BLaER1 (cell line): ENCODE results near the gene PNLIPRP2.

ENCODE experiments used
- H3K27ac ChIP-seq: shearing (Covaris generic); formaldehyde crosslinking; 2 replicates; pipeline ENCODE4 v1.8.1; 2022
- H3K27me3 ChIP-seq: shearing (Covaris generic); formaldehyde crosslinking; 2 replicates; pipeline ENCODE4 v1.8.1; 2022
- H3K36me3 ChIP-seq: shearing (Covaris generic); formaldehyde crosslinking; 2 replicates; pipeline ENCODE4 v1.8.1; 2022
- H3K4me1 ChIP-seq: shearing (Covaris generic); formaldehyde crosslinking; 2 replicates; pipeline ENCODE4 v1.8.1; 2022
- H3K4me2 ChIP-seq: shearing (Covaris generic); formaldehyde crosslinking; 2 replicates; pipeline ENCODE4 v1.8.1; 2022
- H3K4me3 ChIP-seq: shearing (Covaris generic); formaldehyde crosslinking; 2 replicates; pipeline ENCODE4 v1.8.1; 2022
- H3K9ac ChIP-seq: shearing (Covaris generic); formaldehyde crosslinking; 2 replicates; pipeline ENCODE4 v1.8.1; 2022
- H3K9me3 ChIP-seq: shearing (Covaris generic); formaldehyde crosslinking; 2 replicates; pipeline ENCODE4 v1.8.1; 2022
- H4K20me1 ChIP-seq: shearing (Covaris generic); formaldehyde crosslinking; 2 replicates; pipeline ENCODE4 v1.8.1; 2022
- Cebpa-rat ChIP-seq: shearing (Covaris generic); IDR thresholded peaks from 2 replicates; pipeline ENCODE4 v1.8.1; 2022

PNLIPRP2 gene

DNA sequence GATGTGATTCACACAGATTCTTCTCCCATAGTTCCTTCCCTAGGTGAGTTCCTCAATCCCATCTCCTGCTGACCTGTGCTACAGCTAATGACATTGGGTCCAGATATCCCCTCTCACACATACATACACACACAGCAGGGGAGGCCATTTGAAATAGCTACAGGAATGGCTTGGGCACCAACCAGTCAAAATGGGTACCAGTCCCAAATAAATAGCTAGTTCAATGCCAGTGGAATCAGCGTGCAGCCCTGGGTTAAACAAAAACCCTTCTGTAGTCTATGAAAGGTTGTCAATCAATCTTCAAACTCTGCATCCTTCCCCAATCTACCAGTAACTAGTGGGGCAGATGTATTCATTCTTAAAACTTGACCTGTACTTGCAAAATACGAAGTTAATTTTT is 9.3 kb downstream of the PNLIPRP2 start:
- H3K4me3 ChIP-seq = no peak overlapping the region
- TF ChIP-seq Cebpa-rat = no peak
- peaks cover 9% of the 10 kb centered on the region; the same call in 1 of the 2 replicates for H3K9me3 ChIP-seq

DNA sequence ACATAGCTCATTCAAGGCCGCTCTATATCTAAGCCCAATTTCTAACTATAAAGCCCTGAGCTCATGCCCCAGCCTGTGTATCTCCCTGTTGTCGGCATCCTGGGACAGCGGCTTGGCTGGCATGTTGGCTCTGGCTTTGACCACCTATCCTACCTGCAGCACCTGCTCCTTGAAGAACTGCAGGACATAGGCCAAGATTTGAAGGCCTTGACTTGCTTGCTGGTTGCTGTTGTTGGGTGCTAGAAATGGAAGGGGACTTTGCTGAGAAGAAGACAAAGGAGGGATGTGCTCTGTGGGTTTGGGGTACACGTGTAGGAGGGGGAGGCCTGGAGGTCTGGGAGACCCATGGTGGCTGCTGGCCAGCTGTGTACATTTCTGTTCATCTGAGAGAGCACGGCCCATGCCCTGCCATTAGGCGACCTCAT is 11.1 kb downstream of the PNLIPRP2 start:
- no peak for TF ChIP-seq Cebpa-rat

More for the DNA sequence above, 9.3 kb downstream of the PNLIPRP2 start:
- Histone ChIP-seq H3K9ac (no peak overlapping the region), H3K4me2 (no peak overlapping the region), H3K4me1 (no peaks in the 10 kb centered on the region), H3K36me3 (no peaks in the 10 kb centered on the region), H3K27ac (no peak overlapping the region), H3K27me3 (no peaks in the 10 kb centered on the region), H4K20me1 (no peaks in the 10 kb centered on the region)

DNA sequence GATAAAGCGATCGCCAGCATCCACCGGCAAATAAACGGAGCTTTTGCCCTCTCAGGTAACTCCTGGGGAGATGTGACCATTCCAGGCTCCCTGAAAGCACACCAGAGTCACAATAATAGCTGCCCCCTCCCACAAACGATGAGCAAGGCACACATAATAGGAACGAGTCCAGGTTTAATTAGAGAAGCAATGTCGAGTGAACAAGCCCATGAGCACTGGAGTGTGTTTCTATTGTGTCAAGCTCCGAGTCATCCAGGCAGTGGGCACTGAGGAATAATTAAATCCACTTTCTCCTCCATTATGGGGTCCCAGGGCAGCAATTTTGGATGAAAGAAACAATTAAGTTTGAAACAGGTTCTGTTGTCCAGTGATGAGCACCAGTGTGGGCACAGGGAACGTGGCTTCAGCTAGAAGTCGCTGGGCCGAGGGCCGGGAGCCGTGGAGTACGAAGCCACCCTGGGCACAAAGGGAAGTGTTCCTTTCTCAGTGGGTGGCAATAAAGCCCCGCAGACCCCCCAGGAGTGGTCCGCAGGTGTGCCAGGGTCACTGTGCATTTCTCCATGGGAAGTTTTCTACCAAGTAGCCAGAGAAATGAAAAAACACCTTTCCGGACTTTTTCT is 12.0 kb downstream of the PNLIPRP2 start:
- Histone ChIP-seq H3K27ac (no peak overlapping the region), H4K20me1 (no peaks in the 10 kb centered on the region), H3K27me3 (no peaks in the 10 kb centered on the region), H3K36me3 (no peaks in the 10 kb centered on the region), H3K9me3 (peaks cover 3% of the 10 kb centered on the region; the same call in 1 of the 2 replicates), H3K4me1 (peaks cover 4% of the 10 kb centered on the region; the same call in 1 of the 2 replicates), H3K9ac (no peak overlapping the region), H3K4me2 (no peak overlapping the region), H3K4me3 (no peak overlapping the region)
- no peak for TF ChIP-seq Cebpa-rat

More for the DNA sequence above, 11.1 kb downstream of the PNLIPRP2 start:
- no peak overlapping the region for H3K27ac ChIP-seq
- no peaks in the 10 kb centered on the region for H3K4me1 ChIP-seq
- no peaks in the 10 kb centered on the region for H3K27me3 ChIP-seq
- H4K20me1 ChIP-seq = no peaks in the 10 kb centered on the region
- H3K36me3 ChIP-seq = no peaks in the 10 kb centered on the region
- H3K9ac ChIP-seq = no peak overlapping the region
- H3K4me3 ChIP-seq = no peak overlapping the region
- peaks cover 9% of the 10 kb centered on the region; the same call in 1 of the 2 replicates for H3K9me3 ChIP-seq
- no peak overlapping the region for H3K4me2 ChIP-seq

DNA sequence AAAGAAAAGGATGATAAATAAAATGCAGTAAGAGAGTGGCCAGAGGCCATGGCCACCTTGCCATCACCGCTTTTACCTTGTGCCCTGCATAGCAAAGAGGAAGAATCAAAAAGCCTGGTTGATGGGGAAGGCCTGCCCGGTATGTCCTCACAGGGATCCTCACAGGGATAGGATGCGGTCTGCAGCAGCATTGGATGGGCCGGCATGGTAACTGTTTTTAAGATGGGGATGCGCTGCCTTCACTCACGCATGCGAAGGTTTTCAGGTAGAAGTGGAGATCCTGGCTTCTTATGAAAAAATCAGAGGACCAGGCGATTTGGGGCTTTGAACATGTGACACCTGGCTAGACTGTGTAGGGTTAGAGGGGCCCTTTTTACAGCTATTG is 12.5 kb downstream of the PNLIPRP2 start:
- no peaks in the 10 kb centered on the region for H4K20me1 ChIP-seq
- no peak overlapping the region for H3K4me3 ChIP-seq
- no peak overlapping the region for H3K27ac ChIP-seq
- no peaks in the 10 kb centered on the region for H3K36me3 ChIP-seq
- H3K9ac ChIP-seq = no peak overlapping the region
- H3K4me2 ChIP-seq = no peak overlapping the region
- H3K4me1 ChIP-seq = peaks cover 9% of the 10 kb centered on the region; the same call in 1 of the 2 replicates
- no peaks in the 10 kb centered on the region for H3K27me3 ChIP-seq
- no peak for TF ChIP-seq Cebpa-rat
- no peaks in the 10 kb centered on the region for H3K9me3 ChIP-seq

DNA sequence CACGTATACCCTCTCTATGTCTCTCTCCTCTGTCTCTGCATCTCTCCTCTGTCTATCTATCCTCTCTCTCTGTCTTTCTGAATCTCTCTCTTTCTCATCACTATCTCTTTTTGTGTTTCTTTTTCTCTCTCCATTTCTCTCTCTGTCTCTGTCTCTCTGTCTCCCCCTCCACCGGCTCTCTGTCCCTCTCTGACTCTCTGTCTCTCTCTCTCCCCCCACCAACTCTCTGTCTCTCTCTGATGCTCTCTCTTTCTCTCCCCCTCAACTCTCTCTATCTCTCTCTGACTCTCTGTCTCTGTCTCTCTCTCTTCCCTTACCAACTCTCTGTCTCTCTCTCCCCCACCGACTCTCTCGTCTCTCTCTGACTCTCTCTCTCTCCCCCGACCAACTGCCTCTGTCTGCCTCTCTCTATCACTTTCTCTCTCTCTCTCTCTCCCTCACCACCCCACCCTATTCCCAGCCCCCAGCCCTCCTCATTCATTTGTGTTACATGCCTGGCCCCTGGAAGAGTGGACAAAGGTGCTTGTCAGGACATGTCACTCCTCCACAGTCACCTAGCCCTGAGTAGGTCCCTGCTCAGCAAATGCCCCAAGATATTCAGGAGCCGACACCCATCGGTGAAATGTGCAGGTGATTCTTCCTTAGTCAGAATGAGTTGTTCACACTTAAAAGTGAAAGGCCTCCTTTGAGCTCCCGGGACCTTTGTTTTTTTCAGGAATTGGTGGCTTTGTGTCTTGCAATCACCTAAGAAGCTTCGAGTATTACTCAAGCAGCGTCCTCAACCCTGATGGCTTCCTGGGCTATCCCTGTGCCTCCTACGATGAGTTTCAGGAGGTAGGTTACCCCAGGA is 13.6 kb downstream of the PNLIPRP2 start:
- Histone ChIP-seq H3K9me3 (no peaks in the 10 kb centered on the region), H3K36me3 (no peaks in the 10 kb centered on the region), H4K20me1 (no peaks in the 10 kb centered on the region), H3K9ac (no peak overlapping the region), H3K27me3 (no peaks in the 10 kb centered on the region), H3K4me3 (no peak overlapping the region), H3K4me2 (no peak overlapping the region), H3K4me1 (peaks cover 11% of the 10 kb centered on the region; the same call in 1 of the 2 replicates), H3K27ac (no peak overlapping the region)
- TF ChIP-seq Cebpa-rat = no peak

DNA sequence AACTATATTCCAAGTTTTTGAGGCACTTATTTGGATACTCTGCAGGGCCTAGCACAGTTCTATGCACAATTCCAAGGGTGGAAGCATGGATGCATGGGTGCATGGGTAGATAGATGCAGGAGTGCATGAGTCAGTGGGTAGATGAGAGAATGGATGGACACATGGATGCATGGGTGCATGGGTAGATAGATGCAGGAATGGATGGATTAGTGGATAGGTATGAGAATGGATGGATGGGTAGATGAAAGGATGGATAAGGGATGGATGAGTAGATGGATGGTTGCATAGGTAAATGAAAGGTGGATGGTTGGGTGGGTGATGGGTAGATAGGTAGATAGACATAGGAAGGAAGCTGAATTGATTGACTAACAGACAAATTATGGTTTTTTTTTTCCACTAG is 15.6 kb downstream of the PNLIPRP2 start:
- Histone ChIP-seq H3K27me3 (no peaks in the 10 kb centered on the region), H3K4me1 (peaks cover 11% of the 10 kb centered on the region; the same call in 1 of the 2 replicates), H3K9ac (no peak overlapping the region), H3K27ac (no peak overlapping the region), H3K36me3 (no peaks in the 10 kb centered on the region), H3K4me3 (no peak overlapping the region), H4K20me1 (no peaks in the 10 kb centered on the region), H3K4me2 (no peak overlapping the region), H3K9me3 (no peaks in the 10 kb centered on the region; the same call in 1 of the 2 replicates)
- TF ChIP-seq Cebpa-rat = no peak

DNA sequence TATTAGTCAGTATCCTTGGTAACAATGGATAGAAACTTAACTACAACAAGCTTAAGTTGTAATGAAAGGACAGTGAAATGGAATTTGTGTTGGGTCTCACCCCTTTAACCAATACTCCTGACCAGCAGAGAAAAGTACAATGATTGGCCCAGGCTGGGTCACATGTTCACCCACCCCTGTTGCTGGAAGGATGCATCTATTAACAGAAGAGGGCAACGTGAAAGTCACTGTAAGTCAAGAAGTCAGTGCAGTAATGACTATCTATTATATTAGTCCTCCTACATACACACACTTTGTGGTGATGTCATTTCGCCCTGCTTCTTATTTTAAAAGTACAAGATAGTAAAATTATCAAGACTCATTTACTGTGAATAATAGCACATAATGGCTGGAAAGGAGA is 16.2 kb downstream of the PNLIPRP2 start:
- Histone ChIP-seq H4K20me1 (no peaks in the 10 kb centered on the region), H3K4me2 (no peak overlapping the region), H3K36me3 (no peaks in the 10 kb centered on the region), H3K4me3 (no peak overlapping the region), H3K4me1 (peaks cover 11% of the 10 kb centered on the region; the same call in 1 of the 2 replicates), H3K9me3 (no peaks in the 10 kb centered on the region; the same call in 1 of the 2 replicates), H3K27ac (no peak overlapping the region), H3K27me3 (no peaks in the 10 kb centered on the region), H3K9ac (no peak overlapping the region)
- no peak for TF ChIP-seq Cebpa-rat

DNA sequence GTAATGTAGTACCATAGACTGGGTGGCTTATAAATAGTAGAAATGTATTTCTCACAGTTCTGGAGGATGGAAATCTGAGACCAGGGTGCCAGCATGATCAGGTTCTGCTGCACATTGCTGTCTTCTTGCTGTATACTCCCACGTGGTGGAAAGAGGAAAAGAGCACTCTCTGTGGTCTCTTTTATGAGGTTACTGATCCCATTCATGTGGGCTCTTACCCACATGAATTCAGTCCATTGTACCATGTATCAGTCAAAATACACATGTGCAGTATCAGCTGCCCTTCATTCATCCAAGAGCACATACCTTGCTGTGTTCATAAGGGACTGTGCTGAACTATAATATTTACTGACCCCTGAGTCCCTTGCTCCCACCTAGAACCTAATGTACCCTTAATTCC is 17.1 kb downstream of the PNLIPRP2 start:
- H3K9me3 ChIP-seq = no peaks in the 10 kb centered on the region; the same call in 1 of the 2 replicates
- H3K4me3 ChIP-seq = no peak overlapping the region
- H3K27ac ChIP-seq = no peak overlapping the region
- no peaks in the 10 kb centered on the region for H3K27me3 ChIP-seq
- H3K4me2 ChIP-seq = peak overlapping the region; percentile 5; the same call in 1 of the 2 replicates
- H3K4me1 ChIP-seq = peaks cover 11% of the 10 kb centered on the region; the same call in 1 of the 2 replicates
- H4K20me1 ChIP-seq = no peaks in the 10 kb centered on the region
- no peak for TF ChIP-seq Cebpa-rat
- no peak overlapping the region for H3K9ac ChIP-seq
- H3K36me3 ChIP-seq = no peaks in the 10 kb centered on the region

DNA sequence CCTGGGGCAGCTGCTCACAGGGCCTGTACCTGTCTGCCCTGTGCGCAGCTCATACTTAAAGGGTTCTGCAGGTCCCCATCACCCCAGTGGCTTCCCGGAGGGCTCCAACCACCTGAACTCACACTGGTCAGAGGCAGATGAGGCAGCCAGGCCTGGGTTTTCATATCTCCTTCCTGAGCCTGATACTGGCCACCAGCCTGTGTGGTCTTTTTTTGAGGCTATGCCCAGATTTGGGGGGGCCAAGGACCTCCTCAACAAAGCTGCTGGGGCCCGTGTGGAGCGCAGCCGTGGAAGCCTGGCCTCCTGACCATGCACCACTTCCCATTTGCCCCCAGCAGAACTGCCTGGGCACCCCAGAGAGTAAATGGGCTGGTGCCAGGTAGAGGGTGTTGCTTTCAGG is 25.7 kb downstream of the PNLIPRP2 start:
- Histone ChIP-seq H3K9me3 (peaks cover 9% of the 10 kb centered on the region; the same call in 1 of the 2 replicates), H3K27ac (no peak overlapping the region), H3K4me2 (no peak overlapping the region), H3K9ac (no peak overlapping the region), H3K4me3 (no peak overlapping the region), H3K27me3 (no peaks in the 10 kb centered on the region), H3K36me3 (no peaks in the 10 kb centered on the region), H3K4me1 (no peaks in the 10 kb centered on the region), H4K20me1 (no peaks in the 10 kb centered on the region)
- TF ChIP-seq Cebpa-rat = no peak

DNA sequence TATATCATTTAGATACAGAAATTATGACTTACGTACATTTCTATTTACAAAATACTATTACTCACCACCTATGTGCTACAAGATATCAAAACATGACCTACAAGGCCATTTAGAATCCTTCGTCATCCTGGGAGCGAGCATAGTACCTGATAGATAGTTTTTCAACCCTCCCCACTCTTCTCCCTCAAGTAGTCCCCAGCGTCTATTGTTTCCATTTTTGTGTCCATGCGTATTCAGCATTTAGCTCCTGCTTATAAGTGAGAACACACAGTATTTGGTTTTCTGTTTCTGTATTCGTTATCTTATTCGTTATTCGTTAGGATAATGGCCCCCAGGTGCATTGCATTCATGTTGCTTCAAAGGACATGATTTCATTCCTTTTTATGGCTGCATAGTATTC is 28.1 kb downstream of the PNLIPRP2 start:
- Histone ChIP-seq H3K4me2 (no peak overlapping the region), H3K27me3 (no peaks in the 10 kb centered on the region), H3K4me3 (no peak overlapping the region), H3K27ac (no peak overlapping the region), H3K36me3 (no peaks in the 10 kb centered on the region), H3K4me1 (no peaks in the 10 kb centered on the region), H4K20me1 (no peaks in the 10 kb centered on the region), H3K9ac (no peak overlapping the region), H3K9me3 (peaks cover 9% of the 10 kb centered on the region; the same call in 1 of the 2 replicates)
- no peak for TF ChIP-seq Cebpa-rat
